GM13977 (cell line): ENCODE data around the gene SH3GL2.
"Not testable (repeated sequence)": the region's sequence is repeated elsewhere in the genome, so short reads cannot be mapped to it uniquely, and the experiment has no call there.

Experiments
- DNase-seq: peaks from one replicate; pipeline ENCODE4 v3.0.0; 2012; ENCODE audit warnings: low spot score
- in situ Hi-C: fragments of 300-500 bp; cut with MboI; formaldehyde crosslinking; loops from one replicate; pipeline ENCODE4 v1.12.0; 2022; ENCODE audit warnings: low sequenced_read_pairs, low pct_unique_long_range_greater_than_20kb, mixed read lengths, inconsistent platforms; ENCODE audit not compliant: unreplicated experiment
- TF ChIP-seq, protein P1 (sequence below): IDR thresholded peaks from 2 replicates; pipeline ENCODE4 v1.5.1; 2012; ENCODE audit warnings: mild to moderate bottlenecking, control low read depth; ENCODE audit not compliant: insufficient read depth; ENCODE audit errors: extremely low read depth, missing control alignments

Gene SH3GL2

DNA sequence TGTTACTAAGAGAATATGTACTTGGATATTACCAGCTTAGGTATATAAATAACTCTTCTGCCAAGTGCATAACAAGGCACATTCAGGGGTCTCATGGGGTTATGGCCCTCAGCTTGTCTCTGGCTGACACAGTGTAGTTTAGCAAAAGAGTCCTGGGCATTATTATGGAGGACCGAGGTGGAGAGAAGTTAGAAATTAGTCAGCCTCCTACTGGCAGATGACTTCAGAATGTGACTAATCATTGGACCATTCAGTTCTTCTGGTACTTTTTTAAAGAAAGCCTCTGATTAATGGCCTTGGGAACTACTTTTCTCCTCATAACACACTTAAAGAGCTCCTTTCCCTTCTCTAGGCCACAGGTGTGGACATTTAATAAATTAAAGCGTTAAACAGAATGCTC, 178.9 kb downstream of the SH3GL2 start:
- in situ Hi-C loops, result no loop called here
- DNase-seq, result no peak
- TF ChIP-seq, protein P1, sequence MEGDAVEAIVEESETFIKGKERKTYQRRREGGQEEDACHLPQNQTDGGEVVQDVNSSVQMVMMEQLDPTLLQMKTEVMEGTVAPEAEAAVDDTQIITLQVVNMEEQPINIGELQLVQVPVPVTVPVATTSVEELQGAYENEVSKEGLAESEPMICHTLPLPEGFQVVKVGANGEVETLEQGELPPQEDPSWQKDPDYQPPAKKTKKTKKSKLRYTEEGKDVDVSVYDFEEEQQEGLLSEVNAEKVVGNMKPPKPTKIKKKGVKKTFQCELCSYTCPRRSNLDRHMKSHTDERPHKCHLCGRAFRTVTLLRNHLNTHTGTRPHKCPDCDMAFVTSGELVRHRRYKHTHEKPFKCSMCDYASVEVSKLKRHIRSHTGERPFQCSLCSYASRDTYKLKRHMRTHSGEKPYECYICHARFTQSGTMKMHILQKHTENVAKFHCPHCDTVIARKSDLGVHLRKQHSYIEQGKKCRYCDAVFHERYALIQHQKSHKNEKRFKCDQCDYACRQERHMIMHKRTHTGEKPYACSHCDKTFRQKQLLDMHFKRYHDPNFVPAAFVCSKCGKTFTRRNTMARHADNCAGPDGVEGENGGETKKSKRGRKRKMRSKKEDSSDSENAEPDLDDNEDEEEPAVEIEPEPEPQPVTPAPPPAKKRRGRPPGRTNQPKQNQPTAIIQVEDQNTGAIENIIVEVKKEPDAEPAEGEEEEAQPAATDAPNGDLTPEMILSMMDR, result no peak

DNA sequence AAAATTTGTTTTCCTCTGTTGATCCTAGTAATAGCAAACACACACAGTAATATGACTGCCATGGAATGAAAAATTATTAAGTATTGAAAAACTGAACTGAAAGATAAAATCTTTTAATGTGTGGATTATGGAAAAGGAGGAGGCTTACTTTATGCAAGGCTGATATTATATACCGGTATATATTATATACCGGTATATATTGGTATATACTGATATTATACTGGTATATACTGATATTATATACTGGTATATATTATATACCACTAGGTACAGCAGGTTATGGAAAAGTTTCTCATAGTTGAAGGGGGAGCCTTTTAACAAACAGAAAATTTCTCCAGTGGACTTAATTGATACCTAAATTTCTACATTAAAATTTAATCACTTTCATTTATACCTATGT, 181.4 kb downstream of the SH3GL2 start:
- in situ Hi-C loops, result no loop called here
- no peak for DNase-seq
- TF ChIP-seq, protein P1, result no peak

DNA sequence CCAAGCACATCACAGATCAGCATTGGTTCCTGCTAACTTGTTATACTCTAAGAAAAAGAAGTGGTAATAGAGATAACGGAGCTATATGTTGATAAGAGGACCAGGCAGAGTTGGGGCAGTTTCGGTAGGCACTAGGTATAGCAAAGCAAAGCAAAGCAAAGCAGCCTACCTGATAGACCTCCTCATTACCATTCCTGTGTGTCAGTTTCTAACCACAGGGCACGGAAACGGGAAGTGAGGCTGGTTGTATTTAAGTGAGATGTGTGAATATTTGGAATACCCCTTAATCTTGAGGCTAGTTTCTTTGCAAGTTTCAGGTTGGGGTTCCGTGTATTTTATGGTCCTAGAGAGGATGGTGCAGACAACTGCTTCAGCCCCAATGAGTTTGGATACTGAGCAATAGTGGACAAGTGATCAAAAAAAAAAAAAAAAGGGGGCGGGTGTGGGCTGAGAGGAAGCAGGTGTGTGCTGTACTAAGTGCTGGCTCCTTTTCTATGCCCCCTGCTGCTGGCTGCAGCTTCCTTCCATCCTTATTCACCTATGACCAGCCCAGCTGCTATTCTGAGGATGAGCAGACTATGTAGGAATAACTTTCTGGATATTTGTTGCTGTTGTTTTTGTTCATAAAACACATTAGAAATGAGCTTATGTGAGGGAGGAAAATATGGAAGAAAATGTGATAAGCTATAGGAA, 183.3 kb downstream of the SH3GL2 start:
- TF ChIP-seq, protein P1, result no peak
- no peak for DNase-seq
- in situ Hi-C loops, result no loop called here

DNA sequence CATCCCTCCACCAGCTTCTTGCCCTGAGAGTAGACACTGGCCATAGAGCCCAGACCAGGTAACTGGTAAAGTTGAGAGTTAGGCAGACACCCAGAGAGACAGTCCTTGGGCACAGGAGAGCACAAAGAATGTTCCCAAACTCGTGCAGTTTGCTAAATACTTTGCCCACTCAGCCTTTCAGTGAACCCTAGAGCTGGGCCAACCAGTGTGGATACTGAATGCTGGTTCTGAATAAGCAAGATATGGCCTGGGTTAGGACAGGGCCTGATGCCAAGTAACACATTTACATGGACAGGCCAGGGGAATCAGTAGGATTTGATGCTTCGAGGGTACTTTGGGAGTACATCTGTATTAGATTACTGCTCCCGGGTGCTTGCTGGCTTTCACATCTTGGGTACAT, 185.4 kb downstream of the SH3GL2 start:
- TF ChIP-seq, protein P1, result no peak
- DNase-seq, result no peak
- in situ Hi-C loops, result no loop called here

DNA sequence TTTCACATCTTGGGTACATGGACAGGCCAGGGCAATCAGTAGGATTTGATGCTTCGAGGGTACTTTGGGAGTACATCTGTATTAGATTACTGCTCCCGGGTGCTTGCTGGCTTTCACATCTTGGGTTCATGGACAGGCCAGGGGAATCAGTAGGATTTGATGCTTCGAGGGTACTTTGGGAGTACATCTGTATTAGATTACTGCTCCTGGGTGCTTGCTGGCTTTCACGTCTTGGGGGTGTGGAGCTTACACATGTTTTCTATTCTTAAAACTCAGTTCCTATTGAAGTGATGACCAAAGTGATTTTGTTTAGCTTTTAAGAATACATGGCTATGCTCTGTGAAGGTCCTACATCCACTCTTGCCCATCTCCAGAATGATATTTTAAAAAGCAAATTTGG, 186.3 kb downstream of the SH3GL2 start:
- in situ Hi-C loops, DNase-seq: not testable (repeated sequence)

DNA sequence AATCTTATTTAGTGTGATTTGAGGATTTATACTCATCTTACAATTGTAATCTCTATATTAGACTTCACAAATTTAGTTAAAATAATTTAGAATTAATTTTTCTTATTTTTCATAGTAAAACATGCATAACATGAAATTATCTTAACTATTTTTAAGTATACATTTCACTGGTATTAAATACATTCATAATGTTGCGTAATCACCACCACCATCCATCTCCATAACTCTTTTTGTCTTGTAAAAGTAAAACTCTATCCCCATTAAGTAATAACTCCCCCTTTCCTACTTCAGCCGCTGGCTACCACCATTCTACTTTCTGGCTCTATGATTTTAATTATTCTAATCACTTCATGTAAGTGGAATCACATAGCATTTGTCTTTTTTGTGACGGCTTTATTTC, 193.4 kb downstream of the SH3GL2 start:
- in situ Hi-C loops, result no loop called here
- no peak for DNase-seq
- TF ChIP-seq, protein P1, result no peak

DNA sequence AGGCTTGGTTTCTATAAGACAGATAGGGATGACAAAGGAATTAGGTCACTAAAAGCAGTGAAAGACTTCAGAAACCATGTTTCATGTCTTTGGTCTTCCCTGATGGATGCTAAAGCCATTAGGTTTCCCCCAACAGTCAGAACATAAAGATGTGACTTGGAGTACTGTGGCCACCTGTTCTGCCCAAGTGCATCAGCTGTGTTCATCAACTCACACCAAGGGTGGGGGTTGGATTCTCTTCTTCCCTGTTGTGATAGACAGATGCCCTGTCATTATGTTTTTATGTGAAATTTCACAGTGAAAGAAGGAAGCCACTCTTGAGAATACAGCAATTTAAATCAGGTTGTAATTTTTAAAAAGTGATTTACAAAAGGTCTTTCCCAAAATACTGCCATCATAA, 196.8 kb downstream of the SH3GL2 start:
- no peak for DNase-seq
- in situ Hi-C loops, result no loop called here
- TF ChIP-seq, protein P1, result no peak
